HL-60 (cell line): Measurements from ENCODE around the gene MS4A6A.

Experiments
- CTCF ChIP-seq: IDR thresholded peaks from one replicate; pipeline ENCODE4 v1.5.1; 2011; ENCODE audit warnings: low read length, control low read depth, inconsistent platforms; ENCODE audit not compliant: insufficient read depth
- POLR2AphosphoS5 ChIP-seq: IDR thresholded peaks from 2 replicates; pipeline ENCODE4 v1.6.1; 2012; ENCODE audit warnings: low read depth
- REST ChIP-seq: IDR thresholded peaks from 2 replicates; pipeline ENCODE4 v1.6.1; 2012; ENCODE audit warnings: low read depth; ENCODE audit not compliant: insufficient replicate concordance

- TF ChIP-seq CTCF (no peak), POLR2AphosphoS5 (no peak), REST (no peak)
These were observed 58.0 kb downstream of the MS4A6A start for GRCh38 chr11:60124802-60125432.
